Measurements from ENCODE around the gene WSB1. TPM values are rescaled to one million over a fixed set of nuclear protein-coding genes. Genes with fewer than 3 reads are reported as not detected.

WSB1 gene
- total and polyA plus RNA-seq, 9 of the 15 experiments (the other 6 are each of a cell fraction or from before 2014, with no cell fraction given), result 22.8 to 229 (median 81.1) TPM

DNA sequence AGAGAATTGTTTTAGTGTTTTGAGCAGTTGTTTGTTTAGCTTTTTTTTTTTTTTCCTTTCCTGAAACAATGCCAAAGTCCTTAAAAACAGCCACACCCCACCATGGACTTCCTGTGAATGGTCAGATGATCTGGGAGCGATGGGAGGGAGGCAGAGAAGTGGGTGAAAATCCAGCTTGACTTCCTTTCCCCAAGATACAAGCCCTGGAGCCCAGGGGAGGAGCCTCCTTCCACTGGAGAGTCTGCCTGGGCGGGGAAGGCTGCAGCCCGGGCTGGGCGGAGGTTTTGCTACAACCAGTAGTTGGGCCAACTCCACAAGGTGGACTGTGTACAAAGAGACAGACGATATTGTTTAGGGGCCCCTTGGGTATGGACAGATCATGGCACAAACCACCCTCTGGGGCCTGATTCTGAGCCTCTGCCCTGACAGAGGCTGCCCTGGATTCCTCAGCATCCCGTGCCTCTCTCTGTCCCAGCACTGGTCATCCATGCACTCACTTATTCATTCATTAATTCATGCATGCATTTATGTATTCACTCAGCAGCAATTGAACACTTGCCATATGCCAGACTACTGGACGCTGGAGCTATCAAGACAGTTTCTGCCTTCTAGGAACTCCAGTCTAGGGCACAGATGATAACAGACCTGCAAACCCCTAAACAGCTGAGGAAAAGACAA is 29.8 kb downstream of the WSB1 start (continued):
- TF ChIP-seq ZNF644 (tag; IDR thresholded peaks at IDR 0.05; ENCODE audit: low read depth) (no peak), MTA1 (IDR thresholded peaks at IDR 0.05; ENCODE audit: borderline replicate concordance) (0 out of 2 replicates have a peak, but pooled peaks have one; percentile 39), SNRNP70 (optimal IDR thresholded peaks at IDR 0.05; ENCODE audit: low read depth, low read length) (no peak), NRF1 (conservative IDR thresholded peaks at IDR 0.05 in 1 of 2, IDR thresholded peaks at IDR 0.05 in 1 of 2) (peak in 1 of 2 experiments; percentile 42; a peak in 1 of 4 replicates)
- TF ChIP-seq, protein P1, sequence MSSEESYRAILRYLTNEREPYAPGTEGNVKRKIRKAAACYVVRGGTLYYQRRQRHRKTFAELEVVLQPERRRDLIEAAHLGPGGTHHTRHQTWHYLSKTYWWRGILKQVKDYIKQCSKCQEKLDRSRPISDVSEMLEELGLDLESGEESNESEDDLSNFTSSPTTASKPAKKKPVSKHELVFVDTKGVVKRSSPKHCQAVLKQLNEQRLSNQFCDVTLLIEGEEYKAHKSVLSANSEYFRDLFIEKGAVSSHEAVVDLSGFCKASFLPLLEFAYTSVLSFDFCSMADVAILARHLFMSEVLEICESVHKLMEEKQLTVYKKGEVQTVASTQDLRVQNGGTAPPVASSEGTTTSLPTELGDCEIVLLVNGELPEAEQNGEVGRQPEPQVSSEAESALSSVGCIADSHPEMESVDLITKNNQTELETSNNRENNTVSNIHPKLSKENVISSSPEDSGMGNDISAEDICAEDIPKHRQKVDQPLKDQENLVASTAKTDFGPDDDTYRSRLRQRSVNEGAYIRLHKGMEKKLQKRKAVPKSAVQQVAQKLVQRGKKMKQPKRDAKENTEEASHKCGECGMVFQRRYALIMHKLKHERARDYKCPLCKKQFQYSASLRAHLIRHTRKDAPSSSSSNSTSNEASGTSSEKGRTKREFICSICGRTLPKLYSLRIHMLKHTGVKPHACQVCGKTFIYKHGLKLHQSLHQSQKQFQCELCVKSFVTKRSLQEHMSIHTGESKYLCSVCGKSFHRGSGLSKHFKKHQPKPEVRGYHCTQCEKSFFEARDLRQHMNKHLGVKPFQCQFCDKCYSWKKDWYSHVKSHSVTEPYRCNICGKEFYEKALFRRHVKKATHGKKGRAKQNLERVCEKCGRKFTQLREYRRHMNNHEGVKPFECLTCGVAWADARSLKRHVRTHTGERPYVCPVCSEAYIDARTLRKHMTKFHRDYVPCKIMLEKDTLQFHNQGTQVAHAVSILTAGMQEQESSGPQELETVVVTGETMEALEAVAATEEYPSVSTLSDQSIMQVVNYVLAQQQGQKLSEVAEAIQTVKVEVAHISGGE (CRISPR knock-in tag; IDR thresholded peaks at IDR 0.05), result 0 out of 6 replicates have a peak, but pooled peaks of 1 of the 3 experiments have one; percentile 21
